ENCODE measurements around the gene CATSPER4. TPM values are rescaled to one million over a fixed set of nuclear protein-coding genes. Genes with fewer than 3 reads are reported as not detected.
"Not testable (repeated sequence)": the region's sequence is repeated elsewhere in the genome, so short reads cannot be mapped to it uniquely, and the experiment has no call there.

CATSPER4 gene
- total and polyA plus RNA-seq, 4 experiments from 2014 or later = not detected

DNA sequence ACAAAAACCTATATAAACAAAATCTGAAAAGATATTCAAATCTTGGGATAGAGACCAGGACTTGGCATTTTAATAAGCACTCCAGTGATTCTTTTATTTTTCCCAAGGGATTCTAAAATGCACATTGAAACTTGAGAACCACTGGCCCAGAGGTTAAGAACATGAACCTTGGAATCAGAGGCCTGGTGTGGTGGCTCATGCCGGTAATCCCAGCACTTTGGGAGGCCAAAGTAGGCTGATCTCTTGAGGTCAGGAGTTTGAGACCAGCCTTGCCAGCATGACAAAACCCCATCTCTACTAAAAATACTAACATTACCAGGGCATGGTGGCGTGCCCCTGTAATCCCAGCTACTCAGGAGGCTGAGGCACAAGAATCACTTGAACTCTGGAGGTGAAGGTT, 30.7 kb downstream of the CATSPER4 start:
- H3K4me1 ChIP-seq (ENCODE audit: insufficient read depth, low read length) = peaks cover 6% of the 10 kb centered on the region
- H3K9me3 ChIP-seq (ENCODE audit: control insufficient read depth in 1 of 2, low read length in 2 of 2) = no peaks in the 10 kb centered on the region
- H3K27ac Mint-ChIP-seq = no peak overlapping the region
- peaks cover 3 to 8% (median 6%) of the 10 kb centered on the region in 4 donors for H3K4me1 Mint-ChIP-seq
- H3K36me3 ChIP-seq (ENCODE audit: insufficient read depth, low read length) = no peaks in the 10 kb centered on the region
- H3K4me3 ChIP-seq (ENCODE audit: low read length in 2 of 2) = no peak overlapping the region
- H3K27ac ChIP-seq (ENCODE audit: low read depth, low read length) = no peak overlapping the region
- no peak overlapping the region for H3K4me3 Mint-ChIP-seq
- no peaks in the 10 kb centered on the region for H3K9me3 Mint-ChIP-seq
- CTCF ChIA-PET (ENCODE audit: partially characterized antibody) = interaction anchor here (1.1 to 4.8 kb wide), 2 partner anchors 13 to 51 kb away, joined by 3 to 13 read pairs; partner anchors contain the start of genes CEP85 and ZNF593
- no peaks in the 10 kb centered on the region for H3K27me3 ChIP-seq (ENCODE audit: insufficient read depth, low read length)
- DNase-seq = no peak
- H3K36me3 Mint-ChIP-seq = no peaks in the 10 kb centered on the region
- intact Hi-C loops (cut with micrococcal nuclease) = no loop called here
- H3K27me3 Mint-ChIP-seq = peaks cover 9 to 11% of the 10 kb centered on the region in 2 donors
- POLR2A ChIA-PET (ENCODE audit: partially characterized antibody) = interaction anchor here (1.5 kb wide), 1 partner anchor 19 kb away, joined by 4 read pairs; no protein-coding TSS in a partner anchor

DNA sequence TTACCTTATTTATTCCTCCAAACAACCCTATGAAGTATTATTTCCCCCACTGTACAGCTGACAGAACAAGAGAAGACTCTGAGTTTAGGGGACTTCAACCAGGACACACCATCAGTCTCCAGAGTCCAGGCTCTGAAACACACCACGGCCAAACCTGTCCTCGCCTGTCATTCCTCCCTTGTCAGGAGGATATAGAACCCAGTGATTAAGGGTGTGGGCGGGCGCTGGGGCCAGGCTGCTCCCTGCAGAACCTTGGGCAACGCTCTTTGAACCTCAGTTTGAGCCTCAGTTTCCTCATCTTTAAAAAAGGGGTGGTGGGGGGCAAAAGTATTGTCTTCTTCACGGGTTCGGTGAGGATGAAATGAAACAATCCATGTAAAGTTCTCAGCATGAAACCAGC, 34.2 kb downstream of the CATSPER4 start:
- Histone ChIP-seq H3K4me3 (ENCODE audit: low read length in 2 of 2) (no peak overlapping the region), H3K36me3 (ENCODE audit: insufficient read depth, low read length) (no peaks in the 10 kb centered on the region), H3K4me1 (ENCODE audit: insufficient read depth, low read length) (peaks cover 6% of the 10 kb centered on the region), H3K27me3 (ENCODE audit: insufficient read depth, low read length) (no peaks in the 10 kb centered on the region), H3K27ac (ENCODE audit: low read depth, low read length) (no peak overlapping the region), H3K9me3 (ENCODE audit: control insufficient read depth in 1 of 2, low read length in 2 of 2) (no peaks in the 10 kb centered on the region)
- no peaks in the 10 kb centered on the region for H3K9me3 Mint-ChIP-seq
- peaks cover 5 to 8% (median 6%) of the 10 kb centered on the region in 4 donors for H3K4me1 Mint-ChIP-seq
- peaks cover 15 to 21% of the 10 kb centered on the region in 2 donors for H3K27me3 Mint-ChIP-seq
- POLR2A ChIA-PET (ENCODE audit: partially characterized antibody) = no interaction called here
- H3K27ac Mint-ChIP-seq = no peak overlapping the region
- H3K36me3 Mint-ChIP-seq = no peaks in the 10 kb centered on the region
- peak overlapping the region in 1 of 8 donors; percentile 45 for H3K4me3 Mint-ChIP-seq
- intact Hi-C loops (cut with micrococcal nuclease) = no loop called here
- CTCF ChIA-PET (ENCODE audit: partially characterized antibody) = no interaction called here
- DNase-seq = no peak

DNA sequence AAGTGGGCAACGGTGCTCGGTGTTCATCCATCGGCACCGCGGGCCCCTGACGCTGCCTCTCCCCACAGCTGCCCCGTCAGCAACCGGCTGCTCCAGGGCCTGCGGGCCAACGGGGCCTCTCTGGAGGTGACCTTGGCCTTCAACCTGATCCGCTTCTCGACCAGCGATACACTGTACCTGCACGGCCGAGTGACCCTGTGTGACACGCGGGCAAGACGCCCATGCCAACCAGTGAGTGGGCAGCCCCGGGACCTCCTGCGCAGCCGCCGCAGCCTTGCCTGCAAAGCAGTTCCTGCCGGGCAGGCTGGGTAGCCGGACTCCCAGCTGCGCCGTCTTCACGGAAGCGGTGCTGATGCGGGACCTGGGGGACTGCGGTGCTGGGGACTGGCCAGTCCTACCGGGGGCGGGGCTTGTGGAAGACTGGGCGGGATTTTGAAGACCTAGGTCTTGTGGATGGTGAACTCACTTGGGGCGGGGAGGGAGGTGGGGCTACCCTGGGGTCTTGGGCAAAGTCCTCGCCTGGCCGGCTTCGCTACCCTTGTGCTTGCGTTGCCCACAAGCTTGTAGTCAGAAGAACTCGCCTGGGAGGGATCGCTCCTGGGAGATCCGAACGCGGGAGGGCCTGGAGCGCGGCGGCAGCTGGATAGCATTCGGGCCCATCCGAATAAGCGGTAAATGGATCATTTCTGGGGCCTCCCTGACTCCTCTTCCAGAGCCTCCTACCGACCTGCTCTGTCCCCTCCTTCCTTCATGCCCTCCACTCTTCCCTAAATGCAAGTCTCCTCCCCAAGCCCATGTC, 34.8 kb downstream of the CATSPER4 start:
- ChIA-PET CTCF (ENCODE audit: partially characterized antibody) (interaction anchor here (0.8 kb wide), 1 partner anchor 9 kb away, joined by 3 read pairs; the partner anchor contains the start of gene CEP85), POLR2A (ENCODE audit: partially characterized antibody) (interaction anchor here (0.7 to 1.0 kb wide), 2 partner anchors 28 to 53 kb away, joined by 3 read pairs; no protein-coding TSS in a partner anchor)
- Mint-ChIP-seq H3K36me3 (no peaks in the 10 kb centered on the region), H3K27me3 (peaks cover 15 to 21% of the 10 kb centered on the region in 2 donors), H3K4me1 (peaks cover 5 to 8% (median 6%) of the 10 kb centered on the region in 4 donors), H3K27ac (peak overlapping the region in 3 of 7 donors; percentile 18 to 82 (median 78)), H3K4me3 (peak overlapping the region; percentile 5 to 85 (median 65)), H3K9me3 (no peaks in the 10 kb centered on the region)
- DNase-seq = peak; percentile 14 to 53 (median 16)
- Histone ChIP-seq H3K9me3 (ENCODE audit: control insufficient read depth in 1 of 2, low read length in 2 of 2) (no peaks in the 10 kb centered on the region), H3K4me3 (ENCODE audit: low read length in 2 of 2) (peak overlapping the region in 1 of 2 donors; percentile 27), H3K27me3 (ENCODE audit: insufficient read depth, low read length) (no peaks in the 10 kb centered on the region), H3K27ac (ENCODE audit: low read depth, low read length) (no peak overlapping the region), H3K36me3 (ENCODE audit: insufficient read depth, low read length) (no peaks in the 10 kb centered on the region), H3K4me1 (ENCODE audit: insufficient read depth, low read length) (peaks cover 6% of the 10 kb centered on the region)
- intact Hi-C loops (cut with micrococcal nuclease) = no loop called here

DNA sequence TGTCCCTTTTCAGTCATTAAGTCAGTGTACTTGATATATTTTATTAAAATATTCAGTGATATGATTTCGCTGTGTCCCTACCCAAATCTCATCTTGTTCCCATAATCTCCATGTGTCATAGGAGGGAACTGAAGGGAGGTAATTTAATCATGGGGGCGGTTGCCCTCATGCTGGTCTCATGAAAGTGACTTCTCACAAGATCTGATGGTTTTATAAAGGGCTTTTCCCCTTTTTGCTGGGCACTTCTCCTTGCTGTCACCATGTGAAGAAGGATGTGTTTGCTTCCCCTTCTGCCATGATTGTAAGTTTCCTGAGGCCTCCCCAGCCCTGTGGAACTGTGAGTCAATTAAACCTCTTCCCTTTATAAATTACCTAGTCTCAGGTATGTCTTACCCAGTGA, 40.3 kb downstream of the CATSPER4 start:
- H3K27me3 ChIP-seq (ENCODE audit: insufficient read depth, low read length); H3K4me3 Mint-ChIP-seq; H3K36me3 ChIP-seq (ENCODE audit: insufficient read depth, low read length); DNase-seq; H3K4me3 ChIP-seq (ENCODE audit: low read length in 2 of 2); H3K27ac Mint-ChIP-seq; POLR2A ChIA-PET (ENCODE audit: partially characterized antibody); H3K36me3 Mint-ChIP-seq; H3K9me3 ChIP-seq (ENCODE audit: control insufficient read depth in 1 of 2, low read length in 2 of 2); H3K27ac ChIP-seq (ENCODE audit: low read depth, low read length); H3K9me3 Mint-ChIP-seq: not testable (repeated sequence)
- Mint-ChIP-seq H3K27me3 (peaks cover 11 to 14% of the 10 kb centered on the region in 2 donors), H3K4me1 (peaks cover 10 to 24% (median 16%) of the 10 kb centered on the region in 4 donors)
- peaks cover 15% of the 10 kb centered on the region for H3K4me1 ChIP-seq (ENCODE audit: insufficient read depth, low read length)
- intact Hi-C loops (cut with micrococcal nuclease) = loop anchor here (5.0 kb wide), 1 partner anchor 193 kb away; no protein-coding TSS in a partner anchor
- CTCF ChIA-PET (ENCODE audit: partially characterized antibody) = interaction anchor here (9.3 kb wide), 1 partner anchor 61 kb away, joined by 167 read pairs; the partner anchor contains the start of genes C1orf232, ZNF593 and ZNF593OS

DNA sequence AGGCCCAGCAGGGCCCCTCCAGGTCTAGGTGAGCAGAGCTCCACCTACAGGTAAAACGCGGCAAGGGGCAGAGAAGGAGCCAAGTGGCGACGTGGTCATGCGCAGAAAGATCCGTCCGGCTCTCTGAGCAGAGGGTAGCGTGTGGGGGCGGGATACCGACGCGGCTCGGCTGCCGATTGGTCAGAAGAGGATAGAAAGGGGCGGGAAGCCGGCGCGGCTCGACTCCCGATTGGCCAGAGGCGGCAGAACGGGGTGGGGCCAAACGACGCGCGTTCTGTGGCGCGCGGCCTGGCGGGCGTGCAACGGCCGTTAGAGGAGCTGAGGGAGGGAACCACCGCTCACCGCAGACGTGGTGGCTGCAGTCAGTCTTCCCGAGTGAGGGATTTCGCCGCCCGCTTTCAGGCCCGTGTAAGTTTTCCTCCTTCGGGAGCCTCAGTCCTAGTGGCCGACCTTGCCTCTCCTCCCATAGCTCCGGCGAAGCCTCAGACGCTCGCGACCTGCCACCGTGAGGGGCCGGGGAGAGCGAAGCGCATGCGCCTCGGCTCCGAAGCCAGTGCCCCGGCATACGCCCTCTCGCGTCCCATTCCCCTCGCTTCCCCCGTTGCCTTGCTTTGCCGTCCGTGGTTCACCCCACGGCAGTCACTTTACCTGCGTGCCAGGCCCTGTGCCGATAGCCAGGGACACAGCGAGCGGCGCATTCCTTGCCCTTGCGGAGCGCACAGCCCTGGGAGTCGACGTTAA, 43.7 kb downstream of the CATSPER4 start, which contains the start of gene CEP85:
Gene CEP85, plus strand, starts transcription at position 298 of the 741 bp plus-strand sequence. CDS start 5,584 bp downstream, outside the sequence.
- H3K4me3 ChIP-seq (ENCODE audit: low read length in 2 of 2) = peak within 1 kb of the TSS; percentile 90 to 97
- ChIA-PET POLR2A (ENCODE audit: partially characterized antibody) (interaction anchor here (0.7 to 4.4 kb wide), 32 partner anchors 11 to 666 kb away, joined by 3 to 44 read pairs (median 6); partner anchors contain the start of genes C1orf232, CD52, DHDDS and GPATCH3), CTCF (ENCODE audit: partially characterized antibody) (interaction anchor here (0.7 to 9.3 kb wide), 54 partner anchors 9 to 807 kb away, joined by 3 to 167 read pairs (median 5); partner anchors contain the start of genes C1orf232, CATSPER4, CD52 and DHDDS)
- peaks cover 0 to 7% of the 10 kb centered on the region in 2 donors for H3K36me3 Mint-ChIP-seq
- H3K27ac Mint-ChIP-seq = peak within 1 kb of the TSS; percentile 84 to 100 (median 97)
- H3K27me3 Mint-ChIP-seq = peaks cover 0 to 1% of the 10 kb centered on the region in 2 donors
- intact Hi-C loops (cut with micrococcal nuclease) = loop anchor here (1.0 to 5.0 kb wide), 9 partner anchors 31 to 239 kb away; partner anchors contain the start of genes CATSPER4, PDIK1L and ZNF593
- no peaks in the 10 kb centered on the region for H3K36me3 ChIP-seq (ENCODE audit: insufficient read depth, low read length)
- peaks cover 0 to 3% (median 0%) of the 10 kb centered on the region in 8 donors for H3K9me3 Mint-ChIP-seq
- peaks cover 18 to 43% (median 33%) of the 10 kb centered on the region in 4 donors for H3K4me1 Mint-ChIP-seq
- peak within 1 kb of the TSS; percentile 77 for H3K27ac ChIP-seq (ENCODE audit: low read depth, low read length)
- H3K9me3 ChIP-seq (ENCODE audit: control insufficient read depth in 1 of 2, low read length in 2 of 2) = no peaks in the 10 kb centered on the region
- peak within 1 kb of the TSS; percentile 92 to 100 (median 98) for H3K4me3 Mint-ChIP-seq
- peak; percentile 98 to 99 (median 98) for DNase-seq
- H3K4me1 ChIP-seq (ENCODE audit: insufficient read depth, low read length) = peaks cover 26% of the 10 kb centered on the region
- H3K27me3 ChIP-seq (ENCODE audit: insufficient read depth, low read length) = no peaks in the 10 kb centered on the region

DNA sequence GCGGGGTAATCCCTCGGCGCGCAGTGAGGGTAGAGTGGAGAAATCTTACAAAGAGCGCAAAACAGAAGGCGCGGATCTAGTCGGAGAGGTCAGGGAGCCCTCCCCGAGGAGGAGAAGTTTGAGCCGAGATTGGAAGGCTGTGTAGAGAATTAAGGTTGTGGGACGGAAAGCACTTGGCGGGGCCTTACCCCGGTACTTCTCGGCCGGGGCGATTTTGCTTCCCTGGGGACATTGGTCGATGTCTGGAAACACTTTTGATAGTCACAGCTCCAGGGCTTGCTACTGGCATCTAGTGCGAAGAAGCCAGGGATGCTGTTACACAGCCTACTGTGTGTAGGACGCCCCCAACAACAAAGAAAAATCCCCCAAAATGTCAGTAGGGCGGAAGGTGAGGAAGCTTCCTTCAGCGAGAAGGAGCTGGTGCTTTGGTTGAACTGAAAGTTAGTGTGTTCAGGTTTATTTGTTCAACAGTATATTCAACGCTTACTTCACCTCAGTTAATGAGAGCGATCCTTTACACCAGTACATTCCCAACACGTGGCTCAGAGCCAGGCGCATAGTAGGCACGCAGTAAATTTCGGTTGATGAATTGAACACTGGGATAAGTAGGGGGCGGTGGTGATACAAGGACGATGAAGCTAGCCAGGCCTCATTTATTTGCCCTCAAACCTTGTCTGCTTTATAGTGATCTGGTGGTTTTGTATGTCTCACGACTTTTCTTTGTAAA, 44.4 kb downstream of the CATSPER4 start:
- CTCF ChIA-PET (ENCODE audit: partially characterized antibody) = interaction anchor here (0.6 to 9.3 kb wide), 51 partner anchors 9 to 808 kb away, joined by 3 to 167 read pairs (median 6); partner anchors contain the start of genes C1orf232, CATSPER4, CD52 and DHDDS
- no peaks in the 10 kb centered on the region for H3K27me3 ChIP-seq (ENCODE audit: insufficient read depth, low read length)
- H3K27ac ChIP-seq (ENCODE audit: low read depth, low read length) = peak overlapping the region; percentile 77
- DNase-seq = peak in 3 of 5 donors; percentile 18 to 26 (median 22)
- peaks cover 26% of the 10 kb centered on the region for H3K4me1 ChIP-seq (ENCODE audit: insufficient read depth, low read length)
- H3K9me3 ChIP-seq (ENCODE audit: control insufficient read depth in 1 of 2, low read length in 2 of 2) = no peaks in the 10 kb centered on the region
- Mint-ChIP-seq H3K9me3 (peaks cover 0 to 3% (median 0%) of the 10 kb centered on the region in 8 donors), H3K27ac (peak overlapping the region; percentile 84 to 100 (median 97)), H3K4me1 (peaks cover 18 to 43% (median 33%) of the 10 kb centered on the region in 4 donors), H3K36me3 (peaks cover 0 to 10% of the 10 kb centered on the region in 2 donors), H3K4me3 (peak overlapping the region; percentile 92 to 100 (median 98)), H3K27me3 (peaks cover 0 to 1% of the 10 kb centered on the region in 2 donors)
- peak overlapping the region; percentile 90 to 97 for H3K4me3 ChIP-seq (ENCODE audit: low read length in 2 of 2)
- no peaks in the 10 kb centered on the region for H3K36me3 ChIP-seq (ENCODE audit: insufficient read depth, low read length)
- POLR2A ChIA-PET (ENCODE audit: partially characterized antibody) = interaction anchor here (0.6 to 4.4 kb wide), 31 partner anchors 10 to 265 kb away, joined by 3 to 44 read pairs (median 6); partner anchors contain the start of genes C1orf232, CD52, DHDDS and HMGN2
- intact Hi-C loops (cut with micrococcal nuclease) = loop anchor here (1.0 to 5.0 kb wide), 9 partner anchors 32 to 238 kb away; partner anchors contain the start of genes CATSPER4, PDIK1L and ZNF593
